ENCODE measurements around the gene CHCHD3.
"Not testable (repeated sequence)": the region's sequence is repeated elsewhere in the genome, so short reads cannot be mapped to it uniquely, and the experiment has no call there.

Gene CHCHD3

GRCh38 chr7:132979524-132979923 is 102.4 kb downstream of the CHCHD3 start:
- DNase-seq = no peak
- Histone ChIP-seq H3K4me3 (ENCODE audit: control insufficient read depth in 1 of 7, extremely low read depth in 1 of 7, insufficient read depth in 4 of 7, low read depth in 2 of 7, low read length in 6 of 7) (no peak overlapping the region), H3K27me3 (replicated peaks in 2 of 5; ENCODE audit: control insufficient read depth in 4 of 5, insufficient read depth in 5 of 5, low read length in 4 of 5) (no peaks in the 10 kb centered on the region), H3K36me3 (ENCODE audit: control insufficient read depth in 4 of 4, insufficient read depth in 4 of 4, low read length in 3 of 4) (peaks cover 0 to 4% (median 1%) of the 10 kb centered on the region in 4 experiments), H3K9me3 (ENCODE audit: control extremely low read depth in 1 of 5, control insufficient read depth in 4 of 5, insufficient read depth in 2 of 5, low read depth in 1 of 5, low read length in 4 of 5) (no peaks in the 10 kb centered on the region), H3K4me1 (ENCODE audit: control extremely low read depth in 1 of 4, control insufficient read depth in 4 of 4, insufficient read depth in 4 of 4, low read length in 3 of 4) (peaks cover 0 to 10% (median 1%) of the 10 kb centered on the region in 4 experiments), H3K27ac (ENCODE audit: insufficient read depth in 1 of 2, low read depth in 1 of 2, low read length in 2 of 2, poor library complexity in 1 of 2, severe bottlenecking in 2 of 2) (no peak overlapping the region)
- ChIA-PET CTCF (no interaction called here), POLR2A (no interaction called here)

- POLR2A ChIA-PET = interaction anchor here (0.6 kb wide), 1 partner anchor 22 kb away, joined by 4 read pairs; no protein-coding TSS in a partner anchor
These were observed 104.7 kb downstream of the CHCHD3 start for GRCh38 chr7:132977234-132977633.

GRCh38 chr7:132972745-132973144 is 109.1 kb downstream of the CHCHD3 start:
- Histone ChIP-seq H3K36me3 (ENCODE audit: control insufficient read depth in 4 of 4, insufficient read depth in 4 of 4, low read length in 3 of 4) (peaks cover 3 to 23% (median 9%) of the 10 kb centered on the region in 4 experiments), H3K9me3 (ENCODE audit: control extremely low read depth in 1 of 5, control insufficient read depth in 4 of 5, insufficient read depth in 2 of 5, low read depth in 1 of 5, low read length in 4 of 5) (no peaks in the 10 kb centered on the region), H3K4me1 (ENCODE audit: control extremely low read depth in 1 of 4, control insufficient read depth in 4 of 4, insufficient read depth in 4 of 4, low read length in 3 of 4) (peaks cover 0 to 2% (median 0%) of the 10 kb centered on the region in 4 experiments), H3K27ac (ENCODE audit: insufficient read depth in 1 of 2, low read depth in 1 of 2, low read length in 2 of 2, poor library complexity in 1 of 2, severe bottlenecking in 2 of 2) (no peak overlapping the region), H3K4me3 (ENCODE audit: control insufficient read depth in 1 of 7, extremely low read depth in 1 of 7, insufficient read depth in 4 of 7, low read depth in 2 of 7, low read length in 6 of 7) (no peak overlapping the region), H3K27me3 (replicated peaks in 2 of 5; ENCODE audit: control insufficient read depth in 4 of 5, insufficient read depth in 5 of 5, low read length in 4 of 5) (no peaks in the 10 kb centered on the region)
- ChIA-PET POLR2A (no interaction called here), CTCF (interaction anchor here (1.5 kb wide), 1 partner anchor 9 kb away, joined by 3 read pairs; no protein-coding TSS in a partner anchor)
- WGBS (ENCODE audit: insufficient coverage) = no CpG with 5 or more reads among the region's 1 CpG
- DNase-seq = no peak

More at GRCh38 chr7:132977234-132977633, 104.7 kb downstream of the CHCHD3 start:
- no peaks in the 10 kb centered on the region for H3K9me3 ChIP-seq (ENCODE audit: control extremely low read depth in 1 of 5, control insufficient read depth in 4 of 5, insufficient read depth in 2 of 5, low read depth in 1 of 5, low read length in 4 of 5)
- no peak overlapping the region for H3K27ac ChIP-seq (ENCODE audit: insufficient read depth in 1 of 2, low read depth in 1 of 2, low read length in 2 of 2, poor library complexity in 1 of 2, severe bottlenecking in 2 of 2)
- WGBS (ENCODE audit: insufficient coverage) = no CpG with 5 or more reads among the region's 1 CpG
- no peak overlapping the region for H3K4me3 ChIP-seq (ENCODE audit: control insufficient read depth in 1 of 7, extremely low read depth in 1 of 7, insufficient read depth in 4 of 7, low read depth in 2 of 7, low read length in 6 of 7)
- CTCF ChIA-PET = no interaction called here
- DNase-seq = no peak
- H3K27me3 ChIP-seq (replicated peaks in 2 of 5; ENCODE audit: control insufficient read depth in 4 of 5, insufficient read depth in 5 of 5, low read length in 4 of 5) = no peaks in the 10 kb centered on the region
- peaks cover 0 to 10% (median 1%) of the 10 kb centered on the region in 4 experiments for H3K4me1 ChIP-seq (ENCODE audit: control extremely low read depth in 1 of 4, control insufficient read depth in 4 of 4, insufficient read depth in 4 of 4, low read length in 3 of 4)
- peaks cover 3 to 21% (median 9%) of the 10 kb centered on the region in 4 experiments for H3K36me3 ChIP-seq (ENCODE audit: control insufficient read depth in 4 of 4, insufficient read depth in 4 of 4, low read length in 3 of 4)

GRCh38 chr7:132970257-132970656 is 111.6 kb downstream of the CHCHD3 start:
- Histone ChIP-seq H3K36me3 (ENCODE audit: control insufficient read depth in 4 of 4, insufficient read depth in 4 of 4, low read length in 3 of 4) (peaks cover 3 to 23% (median 9%) of the 10 kb centered on the region in 4 experiments), H3K4me3 (ENCODE audit: control insufficient read depth in 1 of 7, extremely low read depth in 1 of 7, insufficient read depth in 4 of 7, low read depth in 2 of 7, low read length in 6 of 7) (no peak overlapping the region), H3K9me3 (ENCODE audit: control extremely low read depth in 1 of 5, control insufficient read depth in 4 of 5, insufficient read depth in 2 of 5, low read depth in 1 of 5, low read length in 4 of 5) (no peaks in the 10 kb centered on the region), H3K27ac (ENCODE audit: insufficient read depth in 1 of 2, low read depth in 1 of 2, low read length in 2 of 2, poor library complexity in 1 of 2, severe bottlenecking in 2 of 2) (no peak overlapping the region), H3K27me3 (replicated peaks in 2 of 5; ENCODE audit: control insufficient read depth in 4 of 5, insufficient read depth in 5 of 5, low read length in 4 of 5) (no peaks in the 10 kb centered on the region), H3K4me1 (ENCODE audit: control extremely low read depth in 1 of 4, control insufficient read depth in 4 of 4, insufficient read depth in 4 of 4, low read length in 3 of 4) (no peaks in the 10 kb centered on the region)
- no peak for DNase-seq
- ChIA-PET POLR2A (no interaction called here), CTCF (no interaction called here)
- WGBS (ENCODE audit: insufficient coverage) = no CpG with 5 or more reads among the region's 1 CpG

- POLR2A ChIA-PET = no interaction called here
These were observed 112.4 kb downstream of the CHCHD3 start for GRCh38 chr7:132969520-132969919.

GRCh38 chr7:132967470-132967848 is 114.4 kb downstream of the CHCHD3 start:
- CTCF ChIA-PET; DNase-seq; H3K4me1 ChIP-seq (ENCODE audit: control extremely low read depth in 1 of 4, control insufficient read depth in 4 of 4, insufficient read depth in 4 of 4, low read length in 3 of 4); H3K36me3 ChIP-seq (ENCODE audit: control insufficient read depth in 4 of 4, insufficient read depth in 4 of 4, low read length in 3 of 4); H3K9me3 ChIP-seq (ENCODE audit: control extremely low read depth in 1 of 5, control insufficient read depth in 4 of 5, insufficient read depth in 2 of 5, low read depth in 1 of 5, low read length in 4 of 5); H3K4me3 ChIP-seq (ENCODE audit: control insufficient read depth in 1 of 7, extremely low read depth in 1 of 7, insufficient read depth in 4 of 7, low read depth in 2 of 7, low read length in 6 of 7); H3K27ac ChIP-seq (ENCODE audit: insufficient read depth in 1 of 2, low read depth in 1 of 2, low read length in 2 of 2, poor library complexity in 1 of 2, severe bottlenecking in 2 of 2); H3K27me3 ChIP-seq (replicated peaks in 2 of 5; ENCODE audit: control insufficient read depth in 4 of 5, insufficient read depth in 5 of 5, low read length in 4 of 5); POLR2A ChIA-PET: not testable (repeated sequence)
- WGBS (ENCODE audit: insufficient coverage) = 100% methylated on average over 1 of the region's 4 CpGs

More at GRCh38 chr7:132969520-132969919, 112.4 kb downstream of the CHCHD3 start:
- DNase-seq = no peak
- no peaks in the 10 kb centered on the region for H3K27me3 ChIP-seq (replicated peaks in 2 of 5; ENCODE audit: control insufficient read depth in 4 of 5, insufficient read depth in 5 of 5, low read length in 4 of 5)
- H3K27ac ChIP-seq (ENCODE audit: insufficient read depth in 1 of 2, low read depth in 1 of 2, low read length in 2 of 2, poor library complexity in 1 of 2, severe bottlenecking in 2 of 2) = no peak overlapping the region
- peaks cover 3 to 20% (median 8%) of the 10 kb centered on the region in 4 experiments for H3K36me3 ChIP-seq (ENCODE audit: control insufficient read depth in 4 of 4, insufficient read depth in 4 of 4, low read length in 3 of 4)
- peaks cover 0 to 6% (median 2%) of the 10 kb centered on the region in 4 experiments for H3K4me1 ChIP-seq (ENCODE audit: control extremely low read depth in 1 of 4, control insufficient read depth in 4 of 4, insufficient read depth in 4 of 4, low read length in 3 of 4)
- H3K9me3 ChIP-seq (ENCODE audit: control extremely low read depth in 1 of 5, control insufficient read depth in 4 of 5, insufficient read depth in 2 of 5, low read depth in 1 of 5, low read length in 4 of 5) = no peaks in the 10 kb centered on the region
- 100% methylated on average over 1 of the region's 1 CpG for whole genome bisulfite sequencing (ENCODE audit: insufficient coverage)
- no peak overlapping the region for H3K4me3 ChIP-seq (ENCODE audit: control insufficient read depth in 1 of 7, extremely low read depth in 1 of 7, insufficient read depth in 4 of 7, low read depth in 2 of 7, low read length in 6 of 7)
- CTCF ChIA-PET = no interaction called here

- Histone ChIP-seq H3K36me3 (ENCODE audit: control insufficient read depth in 4 of 4, insufficient read depth in 4 of 4, low read length in 3 of 4) (peaks cover 0 to 2% (median 0%) of the 10 kb centered on the region in 4 experiments), H3K27me3 (replicated peaks in 2 of 5; ENCODE audit: control insufficient read depth in 4 of 5, insufficient read depth in 5 of 5, low read length in 4 of 5) (no peaks in the 10 kb centered on the region), H3K4me3 (ENCODE audit: control insufficient read depth in 1 of 7, extremely low read depth in 1 of 7, insufficient read depth in 4 of 7, low read depth in 2 of 7, low read length in 6 of 7) (no peak overlapping the region), H3K4me1 (ENCODE audit: control extremely low read depth in 1 of 4, control insufficient read depth in 4 of 4, insufficient read depth in 4 of 4, low read length in 3 of 4) (peaks cover 0 to 6% (median 2%) of the 10 kb centered on the region in 4 experiments), H3K27ac (ENCODE audit: insufficient read depth in 1 of 2, low read depth in 1 of 2, low read length in 2 of 2, poor library complexity in 1 of 2, severe bottlenecking in 2 of 2) (no peak overlapping the region), H3K9me3 (ENCODE audit: control extremely low read depth in 1 of 5, control insufficient read depth in 4 of 5, insufficient read depth in 2 of 5, low read depth in 1 of 5, low read length in 4 of 5) (no peaks in the 10 kb centered on the region)
- WGBS (ENCODE audit: insufficient coverage) = 96% methylated on average over 3 of the region's 5 CpGs
- CTCF ChIA-PET = interaction anchor here (1.6 kb wide), 1 partner anchor 14 kb away, joined by 3 read pairs; no protein-coding TSS in a partner anchor
- DNase-seq = no peak
- POLR2A ChIA-PET = no interaction called here
These were observed 115.0 kb downstream of the CHCHD3 start for GRCh38 chr7:132966754-132967469.

Measured in common myeloid progenitor, CD34-positive (primary cell).